ENCODE data around the gene TAF11.
"Not testable (repeated sequence)": the region's sequence is repeated elsewhere in the genome, so short reads cannot be mapped to it uniquely, and the experiment has no call there.

The TAF11 gene

GRCh38 chr6:34865107-34865506, 22.7 kb downstream of the TAF11 start:
- no peak for DNase-seq (ENCODE audit: low read depth)

- DNase-seq (ENCODE audit: low read depth), result no peak
Measured at GRCh38 chr6:34864007-34864406, 23.8 kb downstream of the TAF11 start.

- no peak for DNase-seq (ENCODE audit: low read depth)
Measured at GRCh38 chr6:34860776-34861175, 27.1 kb downstream of the TAF11 start.

DNA sequence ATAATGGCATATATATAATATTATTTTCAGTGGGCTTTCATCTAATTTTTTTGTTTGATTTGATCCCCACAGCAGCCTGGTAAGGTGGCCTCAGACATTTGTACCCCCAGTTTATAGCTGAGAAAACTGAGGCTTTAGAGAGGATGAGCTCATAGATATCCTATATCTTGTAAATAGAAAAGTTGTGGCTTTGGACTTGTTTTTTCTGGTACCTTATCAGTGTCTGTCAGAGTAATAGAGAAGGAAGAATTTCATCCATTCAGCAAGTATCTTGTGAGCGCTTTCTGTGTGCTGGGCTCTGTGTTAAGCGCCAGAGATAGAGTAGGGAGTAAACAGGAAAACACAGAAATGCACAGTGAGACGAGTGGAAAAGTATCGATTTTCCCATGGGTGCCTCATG, 27.9 kb downstream of the TAF11 start:
- no peak for DNase-seq (ENCODE audit: low read depth)

GRCh38 chr6:34858681-34859080, 29.2 kb downstream of the TAF11 start:
- DNase-seq (ENCODE audit: low read depth), result no peak

GRCh38 chr6:34855463-34855862, 32.4 kb downstream of the TAF11 start:
- DNase-seq (ENCODE audit: low read depth), result no peak

- no peak for DNase-seq (ENCODE audit: low read depth)
Measured at GRCh38 chr6:34852406-34853085, 35.3 kb downstream of the TAF11 start.

GRCh38 chr6:34851361-34851760, 36.5 kb downstream of the TAF11 start:
- DNase-seq (ENCODE audit: low read depth), result no peak

DNA sequence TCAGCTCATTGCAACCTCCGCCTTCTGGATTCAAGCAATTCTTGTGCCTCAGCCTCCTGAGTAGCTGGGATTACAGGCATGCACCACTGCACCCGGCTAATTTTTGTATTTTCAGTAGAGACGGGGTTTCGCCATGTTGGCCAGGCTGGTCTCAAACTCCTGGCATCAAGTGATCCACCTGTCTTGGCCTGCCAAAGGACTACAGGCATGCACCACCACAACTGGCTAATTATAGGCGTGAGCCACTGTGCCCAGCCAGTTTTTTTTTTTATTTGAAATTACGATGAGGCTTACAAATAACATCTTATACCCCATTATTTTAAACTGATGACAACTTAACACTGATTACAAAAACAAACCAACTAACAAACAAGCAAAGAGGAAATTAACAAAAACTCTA, 38.8 kb downstream of the TAF11 start:
- not testable (repeated sequence) for DNase-seq (ENCODE audit: low read depth)

DNA sequence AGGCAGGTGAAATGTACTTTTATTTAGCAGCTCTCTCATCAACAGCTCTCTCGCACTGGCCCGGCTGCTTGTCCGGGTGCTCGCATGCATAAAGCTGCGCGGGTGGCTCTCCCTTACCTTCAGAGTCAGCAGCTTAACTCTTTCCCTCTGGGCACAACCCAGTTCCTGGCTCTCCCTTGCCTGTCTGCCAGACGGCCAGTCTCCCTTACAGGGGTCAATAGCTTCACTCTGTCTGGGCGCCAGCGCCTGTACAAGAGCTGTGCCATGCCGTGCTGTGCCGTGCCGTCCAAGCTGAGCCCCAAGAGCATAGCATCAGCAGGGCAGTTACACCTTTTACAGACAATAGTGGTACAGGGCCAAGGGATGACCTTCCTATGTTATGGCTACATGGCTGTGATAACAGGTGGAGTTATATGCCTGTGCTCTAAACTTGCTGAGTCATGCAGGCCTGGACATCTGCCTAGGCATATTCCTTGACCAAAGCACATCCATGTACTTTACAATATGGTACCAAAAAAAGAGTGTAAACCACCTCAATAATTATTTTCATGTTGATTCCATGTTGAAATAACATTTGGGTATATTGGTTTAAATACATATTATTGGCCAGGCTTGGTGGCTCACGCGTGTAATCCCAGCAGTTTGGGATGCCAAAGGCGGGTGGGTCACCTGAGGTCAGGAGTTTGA, 48.0 kb downstream of the TAF11 start:
- no peak for DNase-seq (ENCODE audit: low read depth)

GRCh38 chr6:34837528-34837927, 50.3 kb downstream of the TAF11 start:
- no peak for DNase-seq (ENCODE audit: low read depth)

- DNase-seq (ENCODE audit: low read depth), result no peak
Measured at GRCh38 chr6:34836451-34836850, 51.4 kb downstream of the TAF11 start.

DNA sequence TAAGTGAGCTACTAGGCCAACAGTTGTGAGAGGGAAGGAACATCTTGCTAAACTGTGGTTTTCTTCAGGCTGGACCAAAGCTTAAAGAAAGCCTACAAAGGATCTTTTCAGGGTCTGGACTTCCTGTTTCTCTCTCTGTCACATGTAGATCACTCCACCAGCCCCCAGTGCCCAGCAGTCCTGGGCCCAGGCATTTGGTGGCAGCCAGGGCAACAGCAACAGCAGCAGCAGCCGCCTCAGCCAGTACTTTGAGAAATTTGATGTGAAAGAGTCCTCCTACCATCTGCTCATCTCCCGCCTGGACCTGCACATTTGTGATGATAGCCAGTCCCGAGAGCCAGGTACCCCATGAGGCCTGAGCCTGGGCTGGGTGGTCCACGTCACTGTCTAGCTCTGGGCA, 51.8 kb downstream of the TAF11 start:
- no peak for DNase-seq (ENCODE audit: low read depth)

- DNase-seq (ENCODE audit: low read depth), result no peak
Measured at GRCh38 chr6:34834789-34835518, 52.9 kb downstream of the TAF11 start.

DNA sequence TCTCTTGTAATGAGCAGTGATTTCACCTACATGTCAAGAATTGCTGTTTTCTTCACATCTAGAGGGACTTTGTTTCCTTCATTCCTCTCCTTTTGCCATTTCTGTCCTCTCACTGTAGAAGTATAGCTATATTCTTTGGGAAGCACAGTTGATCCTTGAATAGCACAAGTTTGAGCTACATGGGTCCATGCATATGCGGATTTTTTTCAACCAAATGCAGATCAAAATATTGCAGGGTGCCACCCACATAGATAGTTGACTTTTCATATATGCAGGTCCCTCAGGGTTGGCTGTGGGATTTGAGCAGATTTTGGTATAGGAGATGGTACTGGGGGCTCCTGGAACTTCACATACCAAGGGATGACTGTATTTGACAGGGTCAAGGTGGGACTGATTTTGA, 54.9 kb downstream of the TAF11 start:
- DNase-seq (ENCODE audit: low read depth), result no peak

- no peak for DNase-seq (ENCODE audit: low read depth)
Measured at GRCh38 chr6:34829137-34829536, 58.7 kb downstream of the TAF11 start.

Data from stimulated activated CD8-positive, alpha-beta memory T cell treated with anti-CD3 and anti-CD28 coated beads, Interleukin-4, amount 100 ng/mL, for 24 hours (primary cell).